HEK293 (cell line): ENCODE data around the gene NPM3.

Experiments used
- KLF16 ChIP-seq: fragments of 450-650 bp; formaldehyde crosslinking; IDR thresholded peaks from 2 replicates; pipeline ENCODE4 v1.5.1; 2017; ENCODE audit warnings: missing biosample characterization, missing genetic modification characterization
- SCRT2 ChIP-seq: fragments of 450-650 bp; formaldehyde crosslinking; IDR thresholded peaks from 2 replicates; pipeline ENCODE4 v1.5.1; 2016; ENCODE audit warnings: missing biosample characterization, missing genetic modification characterization
- WT1 ChIP-seq: fragments of 450-650 bp; formaldehyde crosslinking; IDR thresholded peaks from 2 replicates; pipeline ENCODE4 v1.5.1; 2016; ENCODE audit warnings: missing biosample characterization, missing genetic modification characterization
- ZBTB1 ChIP-seq: fragments of 450-650 bp; formaldehyde crosslinking; IDR thresholded peaks from 2 replicates; pipeline ENCODE4 v1.5.1; 2016; ENCODE audit warnings: missing biosample characterization, missing genetic modification characterization
- ZNF10 ChIP-seq: fragments of 450-650 bp; formaldehyde crosslinking; IDR thresholded peaks from 2 replicates; pipeline ENCODE4 v1.5.1; 2017; ENCODE audit warnings: missing biosample characterization, missing genetic modification characterization
- ZNF274 ChIP-seq, 2 experiments: fragments of 200-500 bp in 1 of 2; fragments of 450-650 bp in 1 of 2; sonication (Bioruptor generic) in 1 of 2; formaldehyde crosslinking in 1 of 2; IDR thresholded peaks; 2 replicates each; pipeline versions ENCODE4 v1.5.1 to v1.6.1; 2014 to 2016; ENCODE audit warnings: borderline replicate concordance in 1 of 2, inconsistent platforms in 1 of 2, low read length in 1 of 2, missing biosample characterization in 1 of 2, missing genetic modification characterization in 1 of 2
- ZNF404 ChIP-seq: fragments of 450-650 bp; formaldehyde crosslinking; IDR thresholded peaks from 2 replicates; pipeline ENCODE4 v1.5.1; 2017; ENCODE audit warnings: missing biosample characterization, missing genetic modification characterization
- ZNF747 ChIP-seq: fragments of 450-650 bp; formaldehyde crosslinking; IDR thresholded peaks from 2 replicates; pipeline ENCODE4 v1.5.1; 2016; ENCODE audit warnings: missing biosample characterization, missing genetic modification characterization
- TF ChIP-seq, protein P1 (sequence below): fragments of 450-650 bp; formaldehyde crosslinking; IDR thresholded peaks from 2 replicates; pipeline ENCODE4 v1.5.1; 2016; ENCODE audit warnings: missing biosample characterization, missing genetic modification characterization
- TF ChIP-seq, protein P2 (sequence below): fragments of 450-650 bp; formaldehyde crosslinking; IDR thresholded peaks from 2 replicates; pipeline ENCODE4 v1.5.1; 2016; ENCODE audit warnings: missing biosample characterization, missing genetic modification characterization
- TF ChIP-seq, protein P3 (sequence below): fragments of 450-650 bp; formaldehyde crosslinking; IDR thresholded peaks from 2 replicates; pipeline ENCODE4 v1.5.1; 2016; ENCODE audit warnings: missing biosample characterization, missing genetic modification characterization
- TF ChIP-seq, protein P4 (sequence below): fragments of 450-650 bp; formaldehyde crosslinking; IDR thresholded peaks from 2 replicates; pipeline ENCODE4 v1.5.1; 2016; ENCODE audit warnings: missing biosample characterization, missing genetic modification characterization, borderline replicate concordance
- TF ChIP-seq, protein P5 (sequence below): fragments of 450-650 bp; formaldehyde crosslinking; IDR thresholded peaks from 2 replicates; pipeline ENCODE4 v1.5.1; 2016; ENCODE audit warnings: missing biosample characterization, missing genetic modification characterization

DNA sequence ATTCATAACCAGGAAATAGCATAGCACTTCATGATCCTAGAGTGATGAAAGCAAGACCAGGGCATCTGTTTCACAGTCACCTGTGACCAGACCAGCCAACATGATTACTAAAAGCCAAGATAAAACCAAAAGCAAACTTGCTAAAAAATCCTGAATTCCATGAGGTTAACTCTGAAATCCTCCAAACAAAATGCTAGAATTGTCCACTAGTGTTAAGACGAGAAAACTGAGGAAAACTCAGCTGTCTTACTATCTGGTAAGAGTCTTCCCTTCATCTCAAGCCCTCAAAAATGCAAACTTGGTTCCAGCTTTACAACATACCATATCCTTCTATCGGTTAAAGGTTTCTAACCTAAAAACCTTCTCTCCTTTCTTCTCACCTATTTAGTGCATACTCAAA, 1.3 kb upstream of the NPM3 start:
- TF ChIP-seq, protein P1, sequence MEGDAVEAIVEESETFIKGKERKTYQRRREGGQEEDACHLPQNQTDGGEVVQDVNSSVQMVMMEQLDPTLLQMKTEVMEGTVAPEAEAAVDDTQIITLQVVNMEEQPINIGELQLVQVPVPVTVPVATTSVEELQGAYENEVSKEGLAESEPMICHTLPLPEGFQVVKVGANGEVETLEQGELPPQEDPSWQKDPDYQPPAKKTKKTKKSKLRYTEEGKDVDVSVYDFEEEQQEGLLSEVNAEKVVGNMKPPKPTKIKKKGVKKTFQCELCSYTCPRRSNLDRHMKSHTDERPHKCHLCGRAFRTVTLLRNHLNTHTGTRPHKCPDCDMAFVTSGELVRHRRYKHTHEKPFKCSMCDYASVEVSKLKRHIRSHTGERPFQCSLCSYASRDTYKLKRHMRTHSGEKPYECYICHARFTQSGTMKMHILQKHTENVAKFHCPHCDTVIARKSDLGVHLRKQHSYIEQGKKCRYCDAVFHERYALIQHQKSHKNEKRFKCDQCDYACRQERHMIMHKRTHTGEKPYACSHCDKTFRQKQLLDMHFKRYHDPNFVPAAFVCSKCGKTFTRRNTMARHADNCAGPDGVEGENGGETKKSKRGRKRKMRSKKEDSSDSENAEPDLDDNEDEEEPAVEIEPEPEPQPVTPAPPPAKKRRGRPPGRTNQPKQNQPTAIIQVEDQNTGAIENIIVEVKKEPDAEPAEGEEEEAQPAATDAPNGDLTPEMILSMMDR (tag by site-specific recombination): no peak
- TF ChIP-seq KLF16 (tag by site-specific recombination) (no peak), SCRT2 (tag by site-specific recombination) (no peak), ZNF747 (no peak), ZNF404 (tag by site-specific recombination) (no peak), ZNF274 (IDR thresholded peaks at IDR 0.05; ENCODE audit: low read length) (no peak), ZNF274 (tag by site-specific recombination; IDR thresholded peaks at IDR 0.05; ENCODE audit: borderline replicate concordance) (no peak), WT1 (tag by site-specific recombination) (no peak), ZNF10 (tag by site-specific recombination) (no peak), ZBTB1 (tag by site-specific recombination) (no peak)
- TF ChIP-seq, protein P2, sequence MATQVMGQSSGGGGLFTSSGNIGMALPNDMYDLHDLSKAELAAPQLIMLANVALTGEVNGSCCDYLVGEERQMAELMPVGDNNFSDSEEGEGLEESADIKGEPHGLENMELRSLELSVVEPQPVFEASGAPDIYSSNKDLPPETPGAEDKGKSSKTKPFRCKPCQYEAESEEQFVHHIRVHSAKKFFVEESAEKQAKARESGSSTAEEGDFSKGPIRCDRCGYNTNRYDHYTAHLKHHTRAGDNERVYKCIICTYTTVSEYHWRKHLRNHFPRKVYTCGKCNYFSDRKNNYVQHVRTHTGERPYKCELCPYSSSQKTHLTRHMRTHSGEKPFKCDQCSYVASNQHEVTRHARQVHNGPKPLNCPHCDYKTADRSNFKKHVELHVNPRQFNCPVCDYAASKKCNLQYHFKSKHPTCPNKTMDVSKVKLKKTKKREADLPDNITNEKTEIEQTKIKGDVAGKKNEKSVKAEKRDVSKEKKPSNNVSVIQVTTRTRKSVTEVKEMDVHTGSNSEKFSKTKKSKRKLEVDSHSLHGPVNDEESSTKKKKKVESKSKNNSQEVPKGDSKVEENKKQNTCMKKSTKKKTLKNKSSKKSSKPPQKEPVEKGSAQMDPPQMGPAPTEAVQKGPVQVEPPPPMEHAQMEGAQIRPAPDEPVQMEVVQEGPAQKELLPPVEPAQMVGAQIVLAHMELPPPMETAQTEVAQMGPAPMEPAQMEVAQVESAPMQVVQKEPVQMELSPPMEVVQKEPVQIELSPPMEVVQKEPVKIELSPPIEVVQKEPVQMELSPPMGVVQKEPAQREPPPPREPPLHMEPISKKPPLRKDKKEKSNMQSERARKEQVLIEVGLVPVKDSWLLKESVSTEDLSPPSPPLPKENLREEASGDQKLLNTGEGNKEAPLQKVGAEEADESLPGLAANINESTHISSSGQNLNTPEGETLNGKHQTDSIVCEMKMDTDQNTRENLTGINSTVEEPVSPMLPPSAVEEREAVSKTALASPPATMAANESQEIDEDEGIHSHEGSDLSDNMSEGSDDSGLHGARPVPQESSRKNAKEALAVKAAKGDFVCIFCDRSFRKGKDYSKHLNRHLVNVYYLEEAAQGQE (tag by site-specific recombination): no peak
- TF ChIP-seq, protein P3, sequence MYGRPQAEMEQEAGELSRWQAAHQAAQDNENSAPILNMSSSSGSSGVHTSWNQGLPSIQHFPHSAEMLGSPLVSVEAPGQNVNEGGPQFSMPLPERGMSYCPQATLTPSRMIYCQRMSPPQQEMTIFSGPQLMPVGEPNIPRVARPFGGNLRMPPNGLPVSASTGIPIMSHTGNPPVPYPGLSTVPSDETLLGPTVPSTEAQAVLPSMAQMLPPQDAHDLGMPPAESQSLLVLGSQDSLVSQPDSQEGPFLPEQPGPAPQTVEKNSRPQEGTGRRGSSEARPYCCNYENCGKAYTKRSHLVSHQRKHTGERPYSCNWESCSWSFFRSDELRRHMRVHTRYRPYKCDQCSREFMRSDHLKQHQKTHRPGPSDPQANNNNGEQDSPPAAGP (tag by site-specific recombination): no peak
- TF ChIP-seq, protein P4, sequence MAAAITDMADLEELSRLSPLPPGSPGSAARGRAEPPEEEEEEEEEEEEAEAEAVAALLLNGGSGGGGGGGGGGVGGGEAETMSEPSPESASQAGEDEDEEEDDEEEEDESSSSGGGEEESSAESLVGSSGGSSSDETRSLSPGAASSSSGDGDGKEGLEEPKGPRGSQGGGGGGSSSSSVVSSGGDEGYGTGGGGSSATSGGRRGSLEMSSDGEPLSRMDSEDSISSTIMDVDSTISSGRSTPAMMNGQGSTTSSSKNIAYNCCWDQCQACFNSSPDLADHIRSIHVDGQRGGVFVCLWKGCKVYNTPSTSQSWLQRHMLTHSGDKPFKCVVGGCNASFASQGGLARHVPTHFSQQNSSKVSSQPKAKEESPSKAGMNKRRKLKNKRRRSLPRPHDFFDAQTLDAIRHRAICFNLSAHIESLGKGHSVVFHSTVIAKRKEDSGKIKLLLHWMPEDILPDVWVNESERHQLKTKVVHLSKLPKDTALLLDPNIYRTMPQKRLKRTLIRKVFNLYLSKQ (tag by site-specific recombination): no peak
- TF ChIP-seq, protein P5, sequence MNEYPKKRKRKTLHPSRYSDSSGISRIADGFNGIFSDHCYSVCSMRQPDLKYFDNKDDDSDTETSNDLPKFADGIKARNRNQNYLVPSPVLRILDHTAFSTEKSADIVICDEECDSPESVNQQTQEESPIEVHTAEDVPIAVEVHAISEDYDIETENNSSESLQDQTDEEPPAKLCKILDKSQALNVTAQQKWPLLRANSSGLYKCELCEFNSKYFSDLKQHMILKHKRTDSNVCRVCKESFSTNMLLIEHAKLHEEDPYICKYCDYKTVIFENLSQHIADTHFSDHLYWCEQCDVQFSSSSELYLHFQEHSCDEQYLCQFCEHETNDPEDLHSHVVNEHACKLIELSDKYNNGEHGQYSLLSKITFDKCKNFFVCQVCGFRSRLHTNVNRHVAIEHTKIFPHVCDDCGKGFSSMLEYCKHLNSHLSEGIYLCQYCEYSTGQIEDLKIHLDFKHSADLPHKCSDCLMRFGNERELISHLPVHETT (tag by site-specific recombination): no peak
